RWPE2 (cell line): ENCODE data around the gene RPTOR.
"Not testable (repeated sequence)": the region's sequence is repeated elsewhere in the genome, so short reads cannot be mapped to it uniquely, and the experiment has no call there.

Experiments
- ATAC-seq: fragments of 200-7000 bp; cut with Tn5 transposase; 3 replicates; pipeline ENCODE4 v1.9.1; 2021; ENCODE audit warnings: low read depth
- DNase-seq: peaks from one replicate; pipeline ENCODE4 v3.0.0-alpha.2; 2020; ENCODE audit warnings: low spot score
- H3K27ac ChIP-seq: fragments of 450-650 bp; 2 replicates; pipeline ENCODE4 v1.5.1; 2017; ENCODE audit warnings: mild to moderate bottlenecking; ENCODE audit not compliant: poor library complexity, severe bottlenecking
- H3K27me3 ChIP-seq: fragments of 250-450 bp; sonication (Bioruptor Pico); 2 replicates; pipeline ENCODE4 v1.5.1; 2021; ENCODE audit warnings: mild to moderate bottlenecking, moderate library complexity; ENCODE audit not compliant: insufficient read depth, poor library complexity, severe bottlenecking
- H3K36me3 ChIP-seq: fragments of 250-450 bp; sonication (Bioruptor Pico); 2 replicates; pipeline ENCODE4 v1.5.1; 2020; ENCODE audit warnings: low read depth, mild to moderate bottlenecking, moderate library complexity
- H3K4me1 ChIP-seq: fragments of 250-450 bp; sonication (Bioruptor Pico); 2 replicates; pipeline ENCODE4 v1.5.1; 2021; ENCODE audit warnings: mild to moderate bottlenecking, moderate library complexity; ENCODE audit not compliant: insufficient read depth, poor library complexity, severe bottlenecking
- H3K4me3 ChIP-seq: fragments of 250-450 bp; sonication (Bioruptor Pico); 2 replicates; pipeline ENCODE4 v1.5.1; 2021; ENCODE audit warnings: mild to moderate bottlenecking, moderate library complexity; ENCODE audit not compliant: severe bottlenecking
- H3K9me3 ChIP-seq: fragments of 250-450 bp; sonication (Bioruptor Pico); 2 replicates; pipeline ENCODE4 v1.5.1; 2021; ENCODE audit warnings: mild to moderate bottlenecking, moderate library complexity; ENCODE audit not compliant: severe bottlenecking
- TF ChIP-seq, protein P1 (sequence below): fragments of 450-650 bp; IDR thresholded peaks from one replicate; pipeline ENCODE4 v1.5.1; 2017; ENCODE audit warnings: mild to moderate bottlenecking, moderate library complexity; ENCODE audit not compliant: poor library complexity, severe bottlenecking

Gene RPTOR

DNA sequence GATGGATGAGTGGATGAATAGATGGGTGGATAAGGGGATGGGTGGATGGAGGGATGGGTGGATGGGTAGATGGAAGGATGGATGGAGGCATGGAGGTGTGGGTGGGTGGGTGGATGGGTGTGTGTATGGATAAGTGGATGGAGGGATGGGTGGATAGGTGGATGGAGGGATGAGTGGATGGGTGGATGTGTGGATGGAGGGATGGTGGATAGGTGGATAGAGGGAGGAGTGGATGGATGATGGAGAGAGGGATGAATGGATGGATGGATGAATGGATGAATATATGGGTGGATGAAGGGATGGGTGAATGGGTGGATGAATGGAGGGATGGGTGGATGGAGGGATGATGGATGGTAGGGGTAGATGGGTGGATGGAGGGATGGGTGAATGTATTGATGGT is 40.7 kb upstream of the RPTOR start:
- H3K27me3 ChIP-seq: no peaks in the 10 kb centered on the region
- H3K4me3 ChIP-seq: no peak overlapping the region
- no peak overlapping the region for H3K27ac ChIP-seq
- DNase-seq (no peak), ATAC-seq (no peak)
- H3K36me3 ChIP-seq: no peaks in the 10 kb centered on the region
- H3K9me3 ChIP-seq: no peaks in the 10 kb centered on the region
- no peaks in the 10 kb centered on the region for H3K4me1 ChIP-seq
- TF ChIP-seq, protein P1, sequence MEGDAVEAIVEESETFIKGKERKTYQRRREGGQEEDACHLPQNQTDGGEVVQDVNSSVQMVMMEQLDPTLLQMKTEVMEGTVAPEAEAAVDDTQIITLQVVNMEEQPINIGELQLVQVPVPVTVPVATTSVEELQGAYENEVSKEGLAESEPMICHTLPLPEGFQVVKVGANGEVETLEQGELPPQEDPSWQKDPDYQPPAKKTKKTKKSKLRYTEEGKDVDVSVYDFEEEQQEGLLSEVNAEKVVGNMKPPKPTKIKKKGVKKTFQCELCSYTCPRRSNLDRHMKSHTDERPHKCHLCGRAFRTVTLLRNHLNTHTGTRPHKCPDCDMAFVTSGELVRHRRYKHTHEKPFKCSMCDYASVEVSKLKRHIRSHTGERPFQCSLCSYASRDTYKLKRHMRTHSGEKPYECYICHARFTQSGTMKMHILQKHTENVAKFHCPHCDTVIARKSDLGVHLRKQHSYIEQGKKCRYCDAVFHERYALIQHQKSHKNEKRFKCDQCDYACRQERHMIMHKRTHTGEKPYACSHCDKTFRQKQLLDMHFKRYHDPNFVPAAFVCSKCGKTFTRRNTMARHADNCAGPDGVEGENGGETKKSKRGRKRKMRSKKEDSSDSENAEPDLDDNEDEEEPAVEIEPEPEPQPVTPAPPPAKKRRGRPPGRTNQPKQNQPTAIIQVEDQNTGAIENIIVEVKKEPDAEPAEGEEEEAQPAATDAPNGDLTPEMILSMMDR: no peak

DNA sequence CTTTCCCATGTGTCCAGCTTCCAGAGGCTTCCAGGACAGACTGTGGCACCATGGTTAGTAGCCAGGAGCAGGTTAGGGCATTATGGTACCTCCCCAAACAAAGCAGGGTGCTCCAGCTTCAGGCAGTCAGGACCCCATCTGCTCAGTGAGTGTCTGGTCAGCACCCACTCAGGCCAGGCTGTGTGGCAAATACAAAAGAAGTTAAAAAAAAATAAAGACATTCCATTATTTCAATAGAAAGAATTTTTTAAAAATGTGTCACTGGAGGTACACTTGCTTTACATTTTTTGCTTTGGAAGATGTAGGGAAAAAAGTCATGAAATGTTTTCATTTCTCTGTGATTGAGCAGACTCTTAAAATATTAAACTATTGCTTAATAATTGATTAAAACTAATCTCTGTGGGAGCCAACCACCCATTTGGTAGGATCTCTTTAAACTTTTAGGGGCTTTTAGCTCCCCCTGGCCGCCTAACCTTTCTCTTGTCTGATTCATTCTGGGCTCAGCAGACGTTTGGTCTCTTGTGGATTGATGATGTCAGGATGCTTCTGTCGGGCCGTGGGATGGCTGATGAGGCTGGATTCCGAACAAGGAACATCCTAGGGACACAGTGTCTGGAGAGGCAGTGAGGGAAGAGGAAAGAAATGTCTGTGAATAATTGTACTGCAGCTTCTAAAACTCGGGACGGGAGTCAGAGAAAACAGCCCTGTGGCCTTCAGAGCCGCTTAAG is 39.8 kb upstream of the RPTOR start:
- H3K4me1 ChIP-seq: no peaks in the 10 kb centered on the region
- no peak for ATAC-seq
- H3K36me3 ChIP-seq: no peaks in the 10 kb centered on the region
- no peak overlapping the region for H3K27ac ChIP-seq
- no peak overlapping the region for H3K4me3 ChIP-seq
- TF ChIP-seq, protein P1: no peak
- H3K27me3 ChIP-seq: no peaks in the 10 kb centered on the region
- H3K9me3 ChIP-seq: no peaks in the 10 kb centered on the region
- no peak for DNase-seq

DNA sequence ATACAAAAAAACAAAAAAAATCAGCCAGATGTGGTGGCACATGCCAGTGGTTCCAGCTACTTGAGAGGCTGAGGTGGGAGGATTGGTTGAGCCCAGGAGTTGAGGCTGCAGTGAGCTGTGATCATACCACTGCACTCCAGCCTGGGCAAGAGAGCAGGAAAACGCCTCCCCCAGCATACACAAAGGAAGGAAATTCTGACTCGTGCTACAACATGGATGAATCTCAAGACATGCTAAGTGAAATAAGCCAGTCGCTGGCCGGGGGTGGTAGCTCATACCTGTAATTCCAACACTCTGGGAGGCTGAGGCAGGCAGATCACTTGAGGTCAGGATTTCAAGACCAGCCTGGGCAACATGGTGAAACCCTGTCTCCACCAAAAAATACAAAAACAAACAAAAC is 37.5 kb upstream of the RPTOR start:
- not testable (repeated sequence) for H3K27ac ChIP-seq, DNase-seq, H3K36me3 ChIP-seq, H3K4me1 ChIP-seq, H3K4me3 ChIP-seq, H3K27me3 ChIP-seq, ATAC-seq, H3K9me3 ChIP-seq

DNA sequence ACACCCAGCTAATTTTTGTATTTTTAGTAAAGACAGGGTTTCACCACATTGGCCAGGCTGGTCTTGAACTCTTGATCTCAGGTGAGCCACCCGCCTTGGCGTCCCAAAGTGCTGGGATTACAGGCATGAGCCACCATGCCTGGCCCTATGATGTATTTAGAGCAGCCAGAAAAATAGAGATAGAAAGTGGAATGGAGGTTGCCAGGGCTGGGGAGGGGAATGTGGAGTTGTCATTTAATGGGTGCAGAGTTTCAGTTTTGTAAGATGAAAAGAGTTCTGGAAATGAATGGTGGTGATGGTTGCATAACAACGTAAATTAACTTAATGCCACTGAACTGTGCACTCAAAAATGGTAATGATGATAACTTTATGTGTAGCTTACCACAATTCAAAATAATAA is 36.7 kb upstream of the RPTOR start:
- DNase-seq (no peak), ATAC-seq (no peak)
- TF ChIP-seq, protein P1: no peak
- Histone ChIP-seq H3K9me3 (no peaks in the 10 kb centered on the region), H3K27ac (no peak overlapping the region), H3K27me3 (no peaks in the 10 kb centered on the region), H3K4me1 (no peaks in the 10 kb centered on the region), H3K4me3 (no peak overlapping the region), H3K36me3 (no peaks in the 10 kb centered on the region)

DNA sequence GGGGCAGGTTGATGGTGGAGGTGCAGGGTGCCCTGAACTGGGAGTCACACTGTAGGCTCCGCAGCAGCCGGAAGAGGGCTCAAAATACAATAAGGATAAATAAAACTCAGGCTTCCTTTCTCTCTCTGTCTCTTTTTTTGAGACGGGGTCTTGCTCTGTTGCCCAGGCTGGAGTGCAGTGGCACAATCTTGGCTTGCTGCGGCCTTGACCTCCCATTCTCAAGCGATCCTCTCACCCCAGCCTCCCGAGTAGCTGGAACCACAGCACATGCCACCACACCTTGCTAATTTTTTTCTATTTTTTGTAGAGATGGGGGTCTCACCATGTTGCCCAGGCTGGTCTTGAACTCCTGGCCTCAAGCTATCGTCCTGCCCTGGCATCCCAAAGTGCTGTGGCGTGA is 35.3 kb upstream of the RPTOR start:
- DNase-seq (no peak), ATAC-seq (no peak)
- Histone ChIP-seq H3K4me3 (no peak overlapping the region), H3K36me3 (no peaks in the 10 kb centered on the region), H3K27ac (no peak overlapping the region), H3K27me3 (no peaks in the 10 kb centered on the region), H3K9me3 (no peaks in the 10 kb centered on the region), H3K4me1 (no peaks in the 10 kb centered on the region)
- TF ChIP-seq, protein P1: no peak
